ENCODE data around the gene CBX4.

- TF ChIP-seq CTCF (IDR thresholded peaks at IDR 0.05; ENCODE audit: insufficient read depth, low read depth, low read length) (no peak), EZH2 (IDR thresholded peaks at IDR 0.05; ENCODE audit: insufficient read depth, low read length) (no peak)
Measured at GRCh38 chr17:79819085-79819484, 20.2 kb downstream of the CBX4 start.
